IPS-18a (cell line): ENCODE results near the gene PPFIBP2.

Source experiments
- H3K27ac ChIP-seq: one replicate; pipeline ENCODE4 v1.5.1; 2013; ENCODE audit warnings: low read length
- H3K27me3 ChIP-seq: one replicate; pipeline ENCODE4 v1.6.1; 2013; ENCODE audit warnings: mild to moderate bottlenecking, low read length; ENCODE audit not compliant: control insufficient read depth, insufficient read depth
- H3K36me3 ChIP-seq: one replicate; pipeline ENCODE4 v1.6.1; 2013; ENCODE audit warnings: low read depth, low read length; ENCODE audit not compliant: control insufficient read depth
- H3K4me1 ChIP-seq: one replicate; pipeline ENCODE4 v1.6.1; 2013; ENCODE audit warnings: low read depth, low read length; ENCODE audit not compliant: control insufficient read depth
- H3K4me3 ChIP-seq: one replicate; pipeline ENCODE4 v1.5.1; 2013; ENCODE audit warnings: low read length
- H3K9ac ChIP-seq: one replicate; pipeline ENCODE4 v1.6.1; 2013; ENCODE audit warnings: mild to moderate bottlenecking, low read length, moderate library complexity
- H3K9me3 ChIP-seq: one replicate; pipeline ENCODE4 v1.6.1; 2013; ENCODE audit warnings: low read depth, low read length; ENCODE audit not compliant: control insufficient read depth

Gene PPFIBP2

GRCh38 chr11:7559398-7560283 is 45.8 kb downstream of the PPFIBP2 start:
- no peak overlapping the region for H3K9ac ChIP-seq
- no peaks in the 10 kb centered on the region for H3K36me3 ChIP-seq
- no peak overlapping the region for H3K27ac ChIP-seq
- H3K4me1 ChIP-seq: peaks cover 10% of the 10 kb centered on the region
- no peaks in the 10 kb centered on the region for H3K9me3 ChIP-seq
- H3K4me3 ChIP-seq: no peak overlapping the region
- H3K27me3 ChIP-seq: no peaks in the 10 kb centered on the region

GRCh38 chr11:7561562-7561961 is 47.8 kb downstream of the PPFIBP2 start:
- H3K36me3 ChIP-seq: no peaks in the 10 kb centered on the region
- H3K9ac ChIP-seq: no peak overlapping the region
- peaks cover 10% of the 10 kb centered on the region for H3K4me1 ChIP-seq
- H3K9me3 ChIP-seq: no peaks in the 10 kb centered on the region
- no peak overlapping the region for H3K4me3 ChIP-seq
- no peak overlapping the region for H3K27ac ChIP-seq
- no peaks in the 10 kb centered on the region for H3K27me3 ChIP-seq

DNA sequence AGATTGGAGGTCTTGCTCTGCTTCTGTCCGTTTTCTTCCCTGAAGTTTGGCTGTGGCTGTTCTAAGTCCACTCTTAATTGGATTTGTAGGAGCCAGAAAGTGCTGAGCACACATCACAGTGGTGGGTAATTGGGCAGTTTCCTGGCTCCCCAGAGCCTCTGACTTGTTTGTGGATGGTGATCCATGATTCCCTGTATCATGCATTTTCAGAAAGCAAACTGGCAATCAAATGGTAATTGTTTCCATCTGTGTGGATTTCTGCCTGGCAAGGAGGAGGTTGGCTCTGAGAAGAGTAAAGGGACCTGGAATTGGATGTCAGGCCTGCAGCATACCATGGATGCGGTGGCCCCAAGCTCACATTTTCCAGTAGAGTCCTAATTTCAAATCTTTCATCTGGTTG is 49.5 kb downstream of the PPFIBP2 start:
- H3K9ac ChIP-seq: no peak overlapping the region
- peaks cover 10% of the 10 kb centered on the region for H3K4me1 ChIP-seq
- H3K36me3 ChIP-seq: no peaks in the 10 kb centered on the region
- H3K9me3 ChIP-seq: no peaks in the 10 kb centered on the region
- H3K27me3 ChIP-seq: no peaks in the 10 kb centered on the region
- H3K4me3 ChIP-seq: no peak overlapping the region
- H3K27ac ChIP-seq: no peak overlapping the region

- Histone ChIP-seq H3K27ac (no peak overlapping the region), H3K36me3 (no peaks in the 10 kb centered on the region), H3K4me3 (no peak overlapping the region), H3K9ac (no peak overlapping the region), H3K9me3 (no peaks in the 10 kb centered on the region), H3K4me1 (peaks cover 3% of the 10 kb centered on the region), H3K27me3 (no peaks in the 10 kb centered on the region)
These were observed 51.0 kb downstream of the PPFIBP2 start for GRCh38 chr11:7564803-7565202.

DNA sequence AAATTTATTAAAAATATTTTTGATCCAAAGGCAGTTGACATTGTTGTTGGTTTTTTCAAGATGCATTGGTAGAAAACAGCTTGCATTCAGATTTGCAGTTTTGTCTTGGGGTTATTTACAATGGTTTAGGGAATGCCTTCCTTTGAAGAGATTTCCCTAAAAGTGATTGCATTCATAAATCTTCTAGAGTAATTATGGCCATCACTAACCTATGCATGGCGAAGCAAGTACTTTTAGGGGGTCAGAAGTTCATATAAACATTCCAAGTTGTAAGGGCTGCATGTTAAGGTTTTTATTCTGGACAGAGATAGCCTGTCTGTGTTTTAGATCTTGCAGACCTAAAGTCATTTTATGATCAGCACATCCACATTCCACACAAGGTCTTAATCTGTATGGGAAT is 53.5 kb downstream of the PPFIBP2 start:
- no peak overlapping the region for H3K27ac ChIP-seq
- H3K9me3 ChIP-seq: no peaks in the 10 kb centered on the region
- H3K4me1 ChIP-seq: peaks cover 16% of the 10 kb centered on the region
- H3K9ac ChIP-seq: no peak overlapping the region
- no peaks in the 10 kb centered on the region for H3K36me3 ChIP-seq
- H3K27me3 ChIP-seq: no peaks in the 10 kb centered on the region
- no peak overlapping the region for H3K4me3 ChIP-seq

DNA sequence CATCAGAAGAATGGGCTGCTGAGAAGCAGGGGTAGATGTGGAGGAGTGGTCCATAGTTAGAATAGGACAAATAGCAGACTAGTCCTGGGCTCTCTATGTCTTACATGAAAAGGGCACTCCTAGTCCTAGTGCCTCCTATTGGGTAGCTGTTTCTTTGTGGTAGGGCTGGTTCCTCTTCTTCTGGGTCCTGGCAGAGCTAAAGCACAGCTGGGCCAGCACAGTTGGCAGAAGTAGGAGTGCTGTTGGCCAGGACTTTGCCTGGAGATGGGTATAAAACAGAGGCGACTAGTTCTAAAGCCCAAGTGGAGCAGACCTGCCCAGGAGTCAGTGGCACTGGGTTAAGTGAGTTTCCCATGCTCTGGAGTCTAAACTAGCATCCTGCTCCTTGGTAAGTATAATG is 55.2 kb downstream of the PPFIBP2 start:
- Histone ChIP-seq H3K9ac (no peak overlapping the region), H3K27me3 (no peaks in the 10 kb centered on the region), H3K4me3 (no peak overlapping the region), H3K36me3 (no peaks in the 10 kb centered on the region), H3K4me1 (peaks cover 24% of the 10 kb centered on the region), H3K9me3 (no peaks in the 10 kb centered on the region), H3K27ac (no peak overlapping the region)

- no peak overlapping the region for H3K4me3 ChIP-seq
- H3K9ac ChIP-seq: no peak overlapping the region
- H3K27me3 ChIP-seq: no peaks in the 10 kb centered on the region
- H3K9me3 ChIP-seq: no peaks in the 10 kb centered on the region
- H3K27ac ChIP-seq: no peak overlapping the region
- H3K4me1 ChIP-seq: peaks cover 31% of the 10 kb centered on the region
- no peaks in the 10 kb centered on the region for H3K36me3 ChIP-seq
These were observed 56.4 kb downstream of the PPFIBP2 start for GRCh38 chr11:7570241-7570640.

GRCh38 chr11:7570938-7571521 is 57.2 kb downstream of the PPFIBP2 start:
- no peak overlapping the region for H3K9ac ChIP-seq
- H3K4me1 ChIP-seq: peaks cover 33% of the 10 kb centered on the region
- H3K36me3 ChIP-seq: no peaks in the 10 kb centered on the region
- no peak overlapping the region for H3K27ac ChIP-seq
- no peaks in the 10 kb centered on the region for H3K9me3 ChIP-seq
- no peak overlapping the region for H3K4me3 ChIP-seq
- H3K27me3 ChIP-seq: no peaks in the 10 kb centered on the region

- Histone ChIP-seq H3K9me3 (no peaks in the 10 kb centered on the region), H3K4me3 (no peak overlapping the region), H3K27me3 (no peaks in the 10 kb centered on the region), H3K27ac (no peak overlapping the region), H3K36me3 (no peaks in the 10 kb centered on the region), H3K9ac (no peak overlapping the region), H3K4me1 (peaks cover 39% of the 10 kb centered on the region)
These were observed 57.8 kb downstream of the PPFIBP2 start for GRCh38 chr11:7571640-7572000.

GRCh38 chr11:7572001-7572712 is 58.4 kb downstream of the PPFIBP2 start:
- Histone ChIP-seq H3K4me3 (no peak overlapping the region), H3K9ac (no peak overlapping the region), H3K27me3 (no peaks in the 10 kb centered on the region), H3K27ac (no peak overlapping the region), H3K9me3 (no peaks in the 10 kb centered on the region), H3K36me3 (no peaks in the 10 kb centered on the region), H3K4me1 (peaks cover 44% of the 10 kb centered on the region)

DNA sequence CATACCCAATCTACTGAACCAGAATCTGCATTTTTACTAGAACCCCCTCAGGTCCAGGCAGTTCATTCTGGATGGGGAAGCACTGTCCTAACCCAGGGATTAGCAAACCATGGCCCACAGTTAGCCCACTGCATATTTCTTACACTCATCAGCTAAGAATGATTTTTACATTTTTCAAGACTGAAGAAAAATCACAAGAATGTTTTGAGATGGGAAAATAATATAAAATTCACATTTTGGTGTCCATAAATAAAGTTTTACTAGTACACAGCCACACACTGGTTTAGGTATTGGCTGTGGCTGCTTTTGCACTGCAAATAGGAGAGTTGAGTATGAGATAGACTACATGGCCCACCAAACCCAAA is 59.4 kb downstream of the PPFIBP2 start:
- Histone ChIP-seq H3K9me3 (no peaks in the 10 kb centered on the region), H3K4me3 (no peak overlapping the region), H3K27ac (no peak overlapping the region), H3K36me3 (no peaks in the 10 kb centered on the region), H3K9ac (no peak overlapping the region), H3K4me1 (peaks cover 55% of the 10 kb centered on the region), H3K27me3 (no peaks in the 10 kb centered on the region)
